K562 (cell line): ENCODE results near the gene ITGAD. TPM values are rescaled to one million over a fixed set of nuclear protein-coding genes. Genes with fewer than 3 reads are reported as not detected.

Experiments used
- E2F3 ChIP-seq: fragments of 250-450 bp; sonication (Bioruptor Pico); IDR thresholded peaks from 2 replicates; pipeline ENCODE4 v1.4.0; 2020; ENCODE audit warnings: mild to moderate bottlenecking
- HOMEZ ChIP-seq: fragments of 250-450 bp; sonication (Bioruptor Pico); IDR thresholded peaks from 2 replicates; pipeline ENCODE4 v1.4.0; 2020; ENCODE audit warnings: mild to moderate bottlenecking, moderate library complexity
- MCM7 ChIP-seq, 2 experiments: fragments of 450-650 bp; IDR thresholded peaks; 2 replicates each; pipeline ENCODE4 v1.6.1; 2016 to 2018
- polyA plus RNA-seq, 8 experiments: library from polyadenylated mRNA; depleted of rRNA in 4 of 8; stranded (reverse) in 5 of 8; unstranded in 3 of 8; fragments of >200 nt; fragmentation: Nextera tagmentation in 2 of 8; fragmentation: Illumina TruSeq in 1 of 8; extraction: Ambion mirVana in 2 of 8; extraction: Trizol in 1 of 8; gene quantifications; 2 replicates each; pipeline versions ENCODE4 v1.2.1 to v1.2.3, GENCODE V29; 2011 to 2014; ENCODE audit warnings: inconsistent platforms in 1 of 8, missing spikeins in 1 of 8
- total RNA-seq, 7 experiments: library from RNA; depleted of rRNA in 6 of 7; stranded (reverse); fragments of >200 nt in 6 of 7; fragmentation: Illumina TruSeq in 2 of 7; extraction: Trizol in 2 of 7; gene quantifications; 2 replicates each; pipeline versions ENCODE4 v1.2.1 to v1.2.3, GENCODE V29; 2011 to 2021; ENCODE audit warnings: low replicate concordance in 1 of 7
- TF ChIP-seq, protein P1 (sequence below): fragments of 250-450 bp; sonication (Bioruptor Pico); IDR thresholded peaks from 2 replicates; pipeline ENCODE4 v1.5.0; 2022; ENCODE audit warnings: mild to moderate bottlenecking
- TF ChIP-seq, protein P2 (sequence below): IDR thresholded peaks from 2 replicates; pipeline ENCODE4 v1.6.1; 2012; ENCODE audit warnings: low read depth, low read length, improper control_type of control experiment, borderline replicate concordance

ITGAD gene
- total and polyA plus RNA-seq, 9 of the 15 experiments (the other 6 are each of a cell fraction or from before 2014, with no cell fraction given), result not detected

- no peak for TF ChIP-seq HOMEZ (CRISPR knock-in tag)
- TF ChIP-seq, protein P1, sequence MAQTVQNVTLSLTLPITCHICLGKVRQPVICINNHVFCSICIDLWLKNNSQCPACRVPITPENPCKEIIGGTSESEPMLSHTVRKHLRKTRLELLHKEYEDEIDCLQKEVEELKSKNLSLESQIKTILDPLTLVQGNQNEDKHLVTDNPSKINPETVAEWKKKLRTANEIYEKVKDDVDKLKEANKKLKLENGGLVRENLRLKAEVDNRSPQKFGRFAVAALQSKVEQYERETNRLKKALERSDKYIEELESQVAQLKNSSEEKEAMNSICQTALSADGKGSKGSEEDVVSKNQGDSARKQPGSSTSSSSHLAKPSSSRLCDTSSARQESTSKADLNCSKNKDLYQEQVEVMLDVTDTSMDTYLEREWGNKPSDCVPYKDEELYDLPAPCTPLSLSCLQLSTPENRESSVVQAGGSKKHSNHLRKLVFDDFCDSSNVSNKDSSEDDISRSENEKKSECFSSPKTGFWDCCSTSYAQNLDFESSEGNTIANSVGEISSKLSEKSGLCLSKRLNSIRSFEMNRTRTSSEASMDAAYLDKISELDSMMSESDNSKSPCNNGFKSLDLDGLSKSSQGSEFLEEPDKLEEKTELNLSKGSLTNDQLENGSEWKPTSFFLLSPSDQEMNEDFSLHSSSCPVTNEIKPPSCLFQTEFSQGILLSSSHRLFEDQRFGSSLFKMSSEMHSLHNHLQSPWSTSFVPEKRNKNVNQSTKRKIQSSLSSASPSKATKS (CRISPR knock-in tag), result no peak
- TF ChIP-seq, protein P2, sequence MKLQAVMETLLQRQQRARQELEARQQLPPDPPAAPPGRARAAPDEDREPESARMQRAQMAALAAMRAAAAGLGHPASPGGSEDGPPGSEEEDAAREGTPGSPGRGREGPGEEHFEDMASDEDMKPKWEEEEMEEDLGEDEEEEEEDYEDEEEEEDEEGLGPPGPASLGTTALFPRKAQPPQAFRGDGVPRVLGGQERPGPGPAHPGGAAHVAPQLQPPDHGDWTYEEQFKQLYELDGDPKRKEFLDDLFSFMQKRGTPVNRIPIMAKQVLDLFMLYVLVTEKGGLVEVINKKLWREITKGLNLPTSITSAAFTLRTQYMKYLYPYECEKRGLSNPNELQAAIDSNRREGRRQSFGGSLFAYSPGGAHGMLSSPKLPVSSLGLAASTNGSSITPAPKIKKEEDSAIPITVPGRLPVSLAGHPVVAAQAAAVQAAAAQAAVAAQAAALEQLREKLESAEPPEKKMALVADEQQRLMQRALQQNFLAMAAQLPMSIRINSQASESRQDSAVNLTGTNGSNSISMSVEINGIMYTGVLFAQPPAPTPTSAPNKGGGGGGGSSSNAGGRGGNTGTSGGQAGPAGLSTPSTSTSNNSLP, result no peak
- TF ChIP-seq E2F3 (CRISPR knock-in tag), result no peak
- TF ChIP-seq MCM7 (IDR thresholded peaks at IDR 0.05), result no peak
- TF ChIP-seq, all 486 proteins: peak for 0
Measured at GRCh38 chr16:31429314-31429713, 36.2 kb downstream of the ITGAD start (continued).
